ENCODE measurements around the gene ZDHHC4.
"Not testable (repeated sequence)": the region's sequence is repeated elsewhere in the genome, so short reads cannot be mapped to it uniquely, and the experiment has no call there.

ZDHHC4 gene

GRCh38 chr7:6631605-6632004, 54.4 kb downstream of the ZDHHC4 start:
- in situ Hi-C loops (cut with MboI; ENCODE audit: low sequenced_read_pairs) = no loop called here

GRCh38 chr7:6634021-6634420, 56.8 kb downstream of the ZDHHC4 start:
- in situ Hi-C loops (cut with MboI; ENCODE audit: low sequenced_read_pairs) = no loop called here

GRCh38 chr7:6634971-6635370, 57.7 kb downstream of the ZDHHC4 start:
- in situ Hi-C loops (cut with MboI; ENCODE audit: low sequenced_read_pairs) = not testable (repeated sequence)

- in situ Hi-C loops (cut with MboI; ENCODE audit: low sequenced_read_pairs) = no loop called here
Observed at GRCh38 chr7:6636741-6637543, 59.7 kb downstream of the ZDHHC4 start, which contains the start of gene ZNF316. ZNF316 (plus strand) TSS chr7:6637318; CDS start chr7:6642410, 5,092 bp downstream.

GRCh38 chr7:6637544-6638229, 60.4 kb downstream of the ZDHHC4 start:
- in situ Hi-C loops (cut with MboI; ENCODE audit: low sequenced_read_pairs) = no loop called here

Measured in HL-60/S4 treated with retinoic acid at 250 ng/mL for 4 days and 3 days (cell line).